OCI-LY7 (cell line): Measurements from ENCODE around the gene PSG3.
"Not testable (repeated sequence)": the region's sequence is repeated elsewhere in the genome, so short reads cannot be mapped to it uniquely, and the experiment has no call there.

ENCODE experiments used
- EZH2phosphoT487 ChIP-seq: fragments of 200-600 bp; sonication (generic); IDR thresholded peaks from 2 replicates; pipeline ENCODE4 v1.6.1; 2018; ENCODE audit warnings: low read depth, borderline replicate concordance, mild to moderate bottlenecking, mixed run types, antibody characterized with exemption, low read length, moderate library complexity, mixed read lengths
- TF ChIP-seq, protein P1 (sequence below): fragments of 200-600 bp; sonication (generic); conservative IDR thresholded peaks from 2 replicates; pipeline ENCODE4 v1.5.1; 2014; ENCODE audit warnings: mild to moderate bottlenecking, antibody characterized with exemption, low read length, moderate library complexity, mixed read lengths

DNA sequence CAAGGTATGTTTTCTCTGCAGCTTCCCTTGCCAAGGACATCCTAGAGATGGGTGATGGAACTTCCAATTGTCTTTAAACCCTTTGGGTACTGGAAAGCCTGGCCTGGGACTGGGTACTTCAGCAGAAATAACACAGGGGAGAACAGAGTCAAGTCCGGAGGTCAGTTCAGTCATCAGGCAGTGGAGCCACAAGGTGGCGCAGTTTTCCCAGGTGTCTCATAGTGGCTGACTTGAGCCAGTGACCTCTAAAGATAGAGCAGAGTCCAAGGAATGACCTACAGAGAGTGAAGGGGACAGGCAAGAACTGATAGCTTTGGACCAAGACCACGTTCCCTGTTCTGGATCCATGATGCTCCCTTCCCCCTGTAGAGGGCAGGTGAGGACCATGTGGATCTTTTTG lies 18.4 kb upstream of the PSG3 start:
- TF ChIP-seq, protein P1, sequence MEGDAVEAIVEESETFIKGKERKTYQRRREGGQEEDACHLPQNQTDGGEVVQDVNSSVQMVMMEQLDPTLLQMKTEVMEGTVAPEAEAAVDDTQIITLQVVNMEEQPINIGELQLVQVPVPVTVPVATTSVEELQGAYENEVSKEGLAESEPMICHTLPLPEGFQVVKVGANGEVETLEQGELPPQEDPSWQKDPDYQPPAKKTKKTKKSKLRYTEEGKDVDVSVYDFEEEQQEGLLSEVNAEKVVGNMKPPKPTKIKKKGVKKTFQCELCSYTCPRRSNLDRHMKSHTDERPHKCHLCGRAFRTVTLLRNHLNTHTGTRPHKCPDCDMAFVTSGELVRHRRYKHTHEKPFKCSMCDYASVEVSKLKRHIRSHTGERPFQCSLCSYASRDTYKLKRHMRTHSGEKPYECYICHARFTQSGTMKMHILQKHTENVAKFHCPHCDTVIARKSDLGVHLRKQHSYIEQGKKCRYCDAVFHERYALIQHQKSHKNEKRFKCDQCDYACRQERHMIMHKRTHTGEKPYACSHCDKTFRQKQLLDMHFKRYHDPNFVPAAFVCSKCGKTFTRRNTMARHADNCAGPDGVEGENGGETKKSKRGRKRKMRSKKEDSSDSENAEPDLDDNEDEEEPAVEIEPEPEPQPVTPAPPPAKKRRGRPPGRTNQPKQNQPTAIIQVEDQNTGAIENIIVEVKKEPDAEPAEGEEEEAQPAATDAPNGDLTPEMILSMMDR = peak; percentile 59
- TF ChIP-seq EZH2phosphoT487 = not testable (repeated sequence)
